Smooth muscle cell (in vitro differentiated cells): ENCODE results near the gene SLC38A4. TPM values are rescaled to one million over a fixed set of nuclear protein-coding genes. Genes with fewer than 3 reads are reported as not detected.

Experiments
- DNase-seq: peaks from one replicate; lab custom pipeline; 2025; ENCODE audit not compliant: unreplicated experiment; lab: John Stamatoyannopoulos, UW
- H2AFZ ChIP-seq: fragments of 200-600 bp; sonication (generic); 2 replicates; pipeline ENCODE4 v1.6.0; 2016; ENCODE audit warnings: antibody characterized with exemption, low read depth, mild to moderate bottlenecking
- H3F3A ChIP-seq: fragments of 200-600 bp; sonication (generic); 2 replicates; pipeline ENCODE4 v1.6.0; 2017; ENCODE audit warnings: antibody characterized with exemption, low read depth
- H3K27ac ChIP-seq: fragments of 200-600 bp; sonication (generic); 2 replicates; pipeline ENCODE4 v1.5.1; 2016; ENCODE audit warnings: low read depth, mild to moderate bottlenecking
- H3K27me3 ChIP-seq: fragments of 200-600 bp; sonication (generic); 2 replicates; pipeline ENCODE4 v1.6.1; 2016; ENCODE audit warnings: low read depth, mild to moderate bottlenecking
- H3K36me3 ChIP-seq: fragments of 200-600 bp; sonication (generic); 2 replicates; pipeline ENCODE4 v1.5.1; 2016; ENCODE audit warnings: low read depth
- H3K4me1 ChIP-seq: fragments of 200-600 bp; sonication (generic); 2 replicates; pipeline ENCODE4 v1.5.1; 2016; ENCODE audit warnings: low read depth
- H3K4me2 ChIP-seq: fragments of 200-600 bp; sonication (generic); 2 replicates; pipeline ENCODE4 v1.6.0; 2016; ENCODE audit warnings: mild to moderate bottlenecking
- H3K4me3 ChIP-seq: fragments of 200-600 bp; sonication (generic); 2 replicates; pipeline ENCODE4 v1.5.1; 2016; ENCODE audit warnings: mild to moderate bottlenecking
- H3K79me2 ChIP-seq: fragments of 200-600 bp; sonication (generic); 2 replicates; pipeline ENCODE4 v1.6.0; 2016; ENCODE audit warnings: low read depth, mild to moderate bottlenecking
- H3K9ac ChIP-seq: fragments of 200-600 bp; sonication (generic); 2 replicates; pipeline ENCODE4 v1.6.0; 2016; ENCODE audit warnings: low read depth
- H3K9me3 ChIP-seq: fragments of 200-600 bp; sonication (generic); replicated peaks from 2 replicates; pipeline ENCODE4 v1.5.1; 2016; ENCODE audit warnings: low read depth
- H4K20me1 ChIP-seq: fragments of 200-600 bp; sonication (generic); 2 replicates; pipeline ENCODE4 v1.6.0; 2016; ENCODE audit warnings: low read depth
- WGBS: methylation state at CpG from one replicate; pipeline ENCODE4 v1.1.7; 2016; ENCODE audit warnings: low lambda C conversion rate; 5-methylcytosine and 5-hydroxymethylcytosine counted together
- polyA plus RNA-seq: library from polyadenylated mRNA; unstranded; fragments of >200 nt; fragmentation: Nextera tagmentation; extraction: Ambion mirVana; gene quantifications from 2 replicates; pipeline ENCODE4 v1.2.1, GENCODE V29; 2016
- total RNA-seq: library from RNA; depleted of rRNA; stranded (reverse); fragments of >200 nt; gene quantifications from 2 replicates; pipeline ENCODE4 v1.2.3, GENCODE V29; 2014
- TF ChIP-seq, protein P1 (sequence below): fragments of 200-600 bp; sonication (generic); IDR thresholded peaks from 2 replicates; pipeline ENCODE4 v1.5.1; 2017; ENCODE audit warnings: borderline replicate concordance, mild to moderate bottlenecking, antibody characterized with exemption; ENCODE audit not compliant: insufficient read depth, poor library complexity, severe bottlenecking

The SLC38A4 gene
- total and polyA plus RNA-seq, 2 experiments from 2014 or later: 0.77 to 2.7 TPM

DNA sequence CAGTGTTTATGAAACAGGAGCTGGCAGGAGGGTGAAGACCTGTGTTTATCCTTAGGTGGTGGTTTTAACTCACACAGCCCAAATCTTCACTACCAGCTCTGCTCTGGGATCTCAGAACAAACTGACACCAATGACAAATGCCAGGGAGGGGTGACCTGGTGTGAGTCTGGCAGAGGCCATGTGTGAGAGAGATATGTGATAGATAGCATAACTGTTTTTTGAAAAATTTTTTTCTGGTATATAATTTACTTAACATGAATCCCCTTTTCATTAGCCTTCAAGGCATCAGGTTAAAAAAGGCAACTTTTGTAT lies 51.5 kb downstream of the SLC38A4 start:
- Histone ChIP-seq H3K4me1 (peaks cover 20% of the 10 kb centered on the region), H2AFZ (no peak overlapping the region), H4K20me1 (no peaks in the 10 kb centered on the region), H3K4me2 (peak overlapping the region; percentile 50), H3K79me2 (no peaks in the 10 kb centered on the region), H3K9me3 (no peaks in the 10 kb centered on the region), H3F3A (peaks cover 5% of the 10 kb centered on the region), H3K4me3 (no peak overlapping the region), H3K9ac (no peak overlapping the region), H3K27me3 (no peaks in the 10 kb centered on the region), H3K27ac (no peak overlapping the region), H3K36me3 (no peaks in the 10 kb centered on the region)
- no peak for DNase-seq
- TF ChIP-seq, protein P1, sequence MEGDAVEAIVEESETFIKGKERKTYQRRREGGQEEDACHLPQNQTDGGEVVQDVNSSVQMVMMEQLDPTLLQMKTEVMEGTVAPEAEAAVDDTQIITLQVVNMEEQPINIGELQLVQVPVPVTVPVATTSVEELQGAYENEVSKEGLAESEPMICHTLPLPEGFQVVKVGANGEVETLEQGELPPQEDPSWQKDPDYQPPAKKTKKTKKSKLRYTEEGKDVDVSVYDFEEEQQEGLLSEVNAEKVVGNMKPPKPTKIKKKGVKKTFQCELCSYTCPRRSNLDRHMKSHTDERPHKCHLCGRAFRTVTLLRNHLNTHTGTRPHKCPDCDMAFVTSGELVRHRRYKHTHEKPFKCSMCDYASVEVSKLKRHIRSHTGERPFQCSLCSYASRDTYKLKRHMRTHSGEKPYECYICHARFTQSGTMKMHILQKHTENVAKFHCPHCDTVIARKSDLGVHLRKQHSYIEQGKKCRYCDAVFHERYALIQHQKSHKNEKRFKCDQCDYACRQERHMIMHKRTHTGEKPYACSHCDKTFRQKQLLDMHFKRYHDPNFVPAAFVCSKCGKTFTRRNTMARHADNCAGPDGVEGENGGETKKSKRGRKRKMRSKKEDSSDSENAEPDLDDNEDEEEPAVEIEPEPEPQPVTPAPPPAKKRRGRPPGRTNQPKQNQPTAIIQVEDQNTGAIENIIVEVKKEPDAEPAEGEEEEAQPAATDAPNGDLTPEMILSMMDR: no peak

DNA sequence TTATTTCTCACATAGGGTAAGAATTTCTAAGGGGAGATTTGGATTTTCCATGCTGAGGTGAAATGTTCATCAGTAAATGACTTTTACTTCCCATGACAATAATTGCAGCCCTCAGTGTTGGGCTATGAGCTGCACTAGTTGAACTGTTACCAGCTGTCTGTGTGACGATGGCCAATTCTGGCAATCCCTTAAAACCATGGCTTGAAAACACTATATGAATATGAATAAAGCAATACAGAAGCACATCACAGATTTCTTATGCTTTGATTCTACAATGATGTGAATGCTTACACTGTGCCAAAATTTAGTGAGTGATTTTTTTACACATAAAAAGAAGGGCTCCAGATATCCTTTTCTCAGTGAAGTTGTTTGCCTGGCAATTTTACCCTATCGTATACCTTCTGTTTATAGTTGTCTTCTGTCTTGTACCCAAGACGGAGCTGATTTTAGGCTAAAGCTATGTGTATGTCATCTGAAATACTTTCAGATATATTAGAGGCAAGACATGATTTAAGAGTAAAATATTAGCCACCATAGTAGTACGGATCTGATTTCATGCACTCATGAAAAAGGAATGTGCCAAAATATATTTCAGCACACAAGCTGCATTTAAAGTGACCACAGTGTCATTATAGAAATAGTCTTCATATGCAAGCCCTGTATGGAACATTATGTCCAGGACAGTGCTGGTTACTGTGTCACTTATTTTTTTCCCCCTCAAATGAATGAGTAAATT lies 52.0 kb downstream of the SLC38A4 start:
- Histone ChIP-seq H4K20me1 (no peaks in the 10 kb centered on the region), H3K79me2 (no peaks in the 10 kb centered on the region), H3K36me3 (no peaks in the 10 kb centered on the region), H2AFZ (no peak overlapping the region), H3K4me2 (peak overlapping the region; percentile 50), H3K27me3 (no peaks in the 10 kb centered on the region), H3K4me1 (peaks cover 20% of the 10 kb centered on the region), H3K27ac (no peak overlapping the region), H3K9ac (no peak overlapping the region), H3K9me3 (no peaks in the 10 kb centered on the region), H3K4me3 (no peak overlapping the region), H3F3A (peaks cover 5% of the 10 kb centered on the region)
- TF ChIP-seq, protein P1: no peak
- DNase-seq: no peak
- 64% methylated on average over 4 of the region's 4 CpGs for WGBS

GRCh38 chr12:46771268-46771827 lies 54.4 kb downstream of the SLC38A4 start:
- Histone ChIP-seq H3F3A (peaks cover 5% of the 10 kb centered on the region), H4K20me1 (no peaks in the 10 kb centered on the region), H3K79me2 (no peaks in the 10 kb centered on the region), H3K9ac (peak overlapping the region; percentile 20), H3K9me3 (no peaks in the 10 kb centered on the region), H2AFZ (peak overlapping the region; percentile 31), H3K4me1 (peaks cover 20% of the 10 kb centered on the region), H3K36me3 (no peaks in the 10 kb centered on the region), H3K4me3 (no peak overlapping the region), H3K27me3 (no peaks in the 10 kb centered on the region), H3K27ac (peak overlapping the region; percentile 25), H3K4me2 (peak overlapping the region; percentile 74)
- WGBS: 42% methylated on average over 1 of the region's 1 CpG
- no peak for DNase-seq
- TF ChIP-seq, protein P1: no peak
